ENCODE data around the gene SLC22A9.

DNA sequence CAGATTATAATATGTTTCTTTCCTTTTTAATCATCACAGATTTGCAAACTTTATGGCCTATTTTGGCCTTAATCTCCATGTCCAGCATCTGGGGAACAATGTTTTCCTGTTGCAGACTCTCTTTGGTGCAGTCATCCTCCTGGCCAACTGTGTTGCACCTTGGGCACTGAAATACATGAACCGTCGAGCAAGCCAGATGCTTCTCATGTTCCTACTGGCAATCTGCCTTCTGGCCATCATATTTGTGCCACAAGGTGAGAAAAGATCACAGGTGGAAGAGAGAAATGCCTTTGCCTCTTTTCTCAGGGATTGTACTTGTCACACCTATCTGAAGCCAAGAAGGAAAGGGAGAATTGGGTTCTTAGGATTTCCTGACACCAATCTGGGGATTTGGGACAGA is 36.9 kb downstream of the SLC22A9 start:
- TF ChIP-seq, protein P1, sequence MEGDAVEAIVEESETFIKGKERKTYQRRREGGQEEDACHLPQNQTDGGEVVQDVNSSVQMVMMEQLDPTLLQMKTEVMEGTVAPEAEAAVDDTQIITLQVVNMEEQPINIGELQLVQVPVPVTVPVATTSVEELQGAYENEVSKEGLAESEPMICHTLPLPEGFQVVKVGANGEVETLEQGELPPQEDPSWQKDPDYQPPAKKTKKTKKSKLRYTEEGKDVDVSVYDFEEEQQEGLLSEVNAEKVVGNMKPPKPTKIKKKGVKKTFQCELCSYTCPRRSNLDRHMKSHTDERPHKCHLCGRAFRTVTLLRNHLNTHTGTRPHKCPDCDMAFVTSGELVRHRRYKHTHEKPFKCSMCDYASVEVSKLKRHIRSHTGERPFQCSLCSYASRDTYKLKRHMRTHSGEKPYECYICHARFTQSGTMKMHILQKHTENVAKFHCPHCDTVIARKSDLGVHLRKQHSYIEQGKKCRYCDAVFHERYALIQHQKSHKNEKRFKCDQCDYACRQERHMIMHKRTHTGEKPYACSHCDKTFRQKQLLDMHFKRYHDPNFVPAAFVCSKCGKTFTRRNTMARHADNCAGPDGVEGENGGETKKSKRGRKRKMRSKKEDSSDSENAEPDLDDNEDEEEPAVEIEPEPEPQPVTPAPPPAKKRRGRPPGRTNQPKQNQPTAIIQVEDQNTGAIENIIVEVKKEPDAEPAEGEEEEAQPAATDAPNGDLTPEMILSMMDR (IDR thresholded peaks at IDR 0.05; ENCODE audit: low read length) = no peak
- no peak for TF ChIP-seq EZH2 (optimal IDR thresholded peaks at IDR 0.05; ENCODE audit: low read depth, low read length)

Data from MM.1S (cell line).